RWPE1 (cell line): ENCODE data around the gene MCHR2.

Experiments used
- CTCF ChIA-PET: fragments of 350-600 bp; sonication (Branson Sonifier 250); formaldehyde crosslinking; extraction: SDS; loops from one replicate; lab custom pipeline; 2021; lab: Yijun Ruan, JAX
- POLR2A ChIA-PET: fragments of 400-600 bp; formaldehyde crosslinking; extraction: SDS; loops from one replicate; lab custom pipeline; 2020; ENCODE audit warnings: antibody characterized with exemption; ENCODE audit not compliant: low non-redundant PET; lab: Yijun Ruan, JAX
- DNase-seq: peaks from one replicate; pipeline ENCODE4 v3.0.0; 2012; ENCODE audit warnings: low spot score
- H3K27ac ChIP-seq: fragments of 450-650 bp; 2 replicates; pipeline ENCODE4 v1.5.1; 2017
- CTCF ChIP-seq: fragments of 450-650 bp; conservative IDR thresholded peaks from 2 replicates; pipeline ENCODE4 v1.5.1; 2017; ENCODE audit warnings: low read depth, mild to moderate bottlenecking

MCHR2 gene

GRCh38 chr6:100001915-100002388 lies 7.9 kb upstream of the MCHR2 start:
- peak; percentile 44 for DNase-seq
- peak; percentile 93 for TF ChIP-seq CTCF
- POLR2A ChIA-PET = no interaction called here

GRCh38 chr6:99997141-99997540 lies 3.1 kb upstream of the MCHR2 start:
- DNase-seq = no peak
- ChIA-PET CTCF (interaction anchor here (0.6 kb wide), 1 partner anchor 1891 kb away, joined by 3 read pairs; no protein-coding TSS in a partner anchor), POLR2A (no interaction called here)
- TF ChIP-seq CTCF = no peak
- H3K27ac ChIP-seq = no peak overlapping the region

More at GRCh38 chr6:100001915-100002388, 7.9 kb upstream of the MCHR2 start:
- no peak overlapping the region for H3K27ac ChIP-seq
- CTCF ChIA-PET = interaction anchor here (0.6 to 1.2 kb wide), 6 partner anchors 12 to 106 kb away, joined by 3 to 13 read pairs (median 4); no protein-coding TSS in a partner anchor

- POLR2A ChIA-PET = no interaction called here
- no peak for DNase-seq
- no peak for TF ChIP-seq CTCF
- CTCF ChIA-PET = interaction anchor here (0.6 kb wide), 1 partner anchor 417 kb away, joined by 3 read pairs; no protein-coding TSS in a partner anchor
- no peak overlapping the region for H3K27ac ChIP-seq
Measured at GRCh38 chr6:99995916-99996315, 1.9 kb upstream of the MCHR2 start.

GRCh38 chr6:99993146-99993532 lies 884 bp downstream of the MCHR2 start:
- no peak for DNase-seq
- no peak overlapping the region for H3K27ac ChIP-seq
- ChIA-PET POLR2A (no interaction called here), CTCF (no interaction called here)
- no peak for TF ChIP-seq CTCF

GRCh38 chr6:99991955-99992354 lies 2.1 kb downstream of the MCHR2 start:
- ChIA-PET POLR2A (no interaction called here), CTCF (no interaction called here)
- no peak for TF ChIP-seq CTCF
- no peak overlapping the region for H3K27ac ChIP-seq
- DNase-seq = no peak

- ChIA-PET POLR2A (no interaction called here), CTCF (no interaction called here)
- H3K27ac ChIP-seq = no peak overlapping the region
- no peak for DNase-seq
- TF ChIP-seq CTCF = no peak
Measured at GRCh38 chr6:99980741-99981140, 13.3 kb downstream of the MCHR2 start.
